ENCODE results near the gene MCCD1.

The MCCD1 gene

DNA sequence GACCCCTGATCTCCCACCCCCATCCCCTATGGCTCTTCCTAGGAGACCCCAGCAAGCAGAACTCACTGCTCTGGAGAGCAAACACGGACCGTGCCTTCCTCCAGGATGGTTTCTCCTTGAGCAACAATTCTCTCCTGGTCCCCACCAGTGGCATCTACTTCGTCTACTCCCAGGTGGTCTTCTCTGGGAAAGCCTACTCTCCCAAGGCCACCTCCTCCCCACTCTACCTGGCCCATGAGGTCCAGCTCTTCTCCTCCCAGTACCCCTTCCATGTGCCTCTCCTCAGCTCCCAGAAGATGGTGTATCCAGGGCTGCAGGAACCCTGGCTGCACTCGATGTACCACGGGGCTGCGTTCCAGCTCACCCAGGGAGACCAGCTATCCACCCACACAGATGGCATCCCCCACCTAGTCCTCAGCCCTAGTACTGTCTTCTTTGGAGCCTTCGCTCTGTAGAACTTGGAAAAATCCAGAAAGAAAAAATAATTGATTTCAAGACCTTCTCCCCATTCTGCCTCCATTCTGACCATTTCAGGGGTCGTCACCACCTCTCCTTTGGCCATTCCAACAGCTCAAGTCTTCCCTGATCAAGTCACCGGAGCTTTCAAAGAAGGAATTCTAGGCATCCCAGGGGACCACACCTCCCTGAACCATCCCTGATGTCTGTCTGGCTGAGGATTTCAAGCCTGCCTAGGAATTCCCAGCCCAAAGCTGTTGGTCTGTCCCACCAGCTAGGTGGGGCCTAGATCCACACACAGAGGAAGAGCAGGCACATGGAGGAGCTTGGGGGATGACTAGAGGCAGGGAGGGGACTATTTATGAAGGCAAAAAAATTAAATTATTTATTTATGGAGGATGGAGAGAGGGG lies 44.7 kb downstream of the MCCD1 start:
- DNase-seq: no peak

DNA sequence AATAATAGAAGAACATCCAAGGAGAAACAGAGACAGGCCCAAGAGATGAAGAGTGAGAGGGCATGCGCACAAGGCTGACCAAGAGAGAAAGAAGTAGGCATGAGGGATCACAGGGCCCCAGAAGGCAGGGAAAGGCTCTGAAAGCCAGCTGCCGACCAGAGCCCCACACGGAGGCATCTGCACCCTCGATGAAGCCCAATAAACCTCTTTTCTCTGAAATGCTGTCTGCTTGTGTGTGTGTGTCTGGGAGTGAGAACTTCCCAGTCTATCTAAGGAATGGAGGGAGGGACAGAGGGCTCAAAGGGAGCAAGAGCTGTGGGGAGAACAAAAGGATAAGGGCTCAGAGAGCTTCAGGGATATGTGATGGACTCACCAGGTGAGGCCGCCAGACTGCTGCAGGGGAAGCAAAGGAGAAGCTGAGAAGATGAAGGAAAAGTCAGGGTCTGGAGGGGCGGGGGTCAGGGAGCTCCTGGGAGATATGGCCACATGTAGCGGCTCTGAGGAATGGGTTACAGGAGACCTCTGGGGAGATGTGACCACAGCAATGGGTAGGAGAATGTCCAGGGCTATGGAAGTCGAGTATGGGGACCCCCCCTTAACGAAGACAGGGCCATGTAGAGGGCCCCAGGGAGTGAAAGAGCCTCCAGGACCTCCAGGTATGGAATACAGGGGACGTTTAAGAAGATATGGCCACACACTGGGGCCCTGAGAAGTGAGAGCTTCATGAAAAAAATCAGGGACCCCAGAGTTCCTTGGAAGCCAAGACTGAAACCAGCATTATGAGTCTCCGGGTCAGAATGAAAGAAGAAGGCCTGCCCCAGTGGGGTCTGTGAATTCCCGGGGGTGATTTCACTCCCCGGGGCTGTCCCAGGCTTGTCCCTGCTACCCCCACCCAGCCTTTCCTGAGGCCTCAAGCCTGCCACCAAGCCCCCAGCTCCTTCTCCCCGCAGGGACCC lies 45.6 kb downstream of the MCCD1 start:
- DNase-seq: peak; percentile 67 to 83 (median 82)

DNA sequence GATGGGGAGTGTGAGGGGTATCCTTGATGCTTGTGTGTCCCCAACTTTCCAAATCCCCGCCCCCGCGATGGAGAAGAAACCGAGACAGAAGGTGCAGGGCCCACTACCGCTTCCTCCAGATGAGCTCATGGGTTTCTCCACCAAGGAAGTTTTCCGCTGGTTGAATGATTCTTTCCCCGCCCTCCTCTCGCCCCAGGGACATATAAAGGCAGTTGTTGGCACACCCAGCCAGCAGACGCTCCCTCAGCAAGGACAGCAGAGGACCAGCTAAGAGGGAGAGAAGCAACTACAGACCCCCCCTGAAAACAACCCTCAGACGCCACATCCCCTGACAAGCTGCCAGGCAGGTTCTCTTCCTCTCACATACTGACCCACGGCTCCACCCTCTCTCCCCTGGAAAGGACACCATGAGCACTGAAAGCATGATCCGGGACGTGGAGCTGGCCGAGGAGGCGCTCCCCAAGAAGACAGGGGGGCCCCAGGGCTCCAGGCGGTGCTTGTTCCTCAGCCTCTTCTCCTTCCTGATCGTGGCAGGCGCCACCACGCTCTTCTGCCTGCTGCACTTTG lies 46.7 kb downstream of the MCCD1 start, which contains the start of gene TNF:
TNF (plus strand) TSS at position 231 of the 567 bp plus-strand sequence; CDS start at position 408, 177 bp downstream.
- DNase-seq: peak; percentile 97 to 99 (median 98)

DNA sequence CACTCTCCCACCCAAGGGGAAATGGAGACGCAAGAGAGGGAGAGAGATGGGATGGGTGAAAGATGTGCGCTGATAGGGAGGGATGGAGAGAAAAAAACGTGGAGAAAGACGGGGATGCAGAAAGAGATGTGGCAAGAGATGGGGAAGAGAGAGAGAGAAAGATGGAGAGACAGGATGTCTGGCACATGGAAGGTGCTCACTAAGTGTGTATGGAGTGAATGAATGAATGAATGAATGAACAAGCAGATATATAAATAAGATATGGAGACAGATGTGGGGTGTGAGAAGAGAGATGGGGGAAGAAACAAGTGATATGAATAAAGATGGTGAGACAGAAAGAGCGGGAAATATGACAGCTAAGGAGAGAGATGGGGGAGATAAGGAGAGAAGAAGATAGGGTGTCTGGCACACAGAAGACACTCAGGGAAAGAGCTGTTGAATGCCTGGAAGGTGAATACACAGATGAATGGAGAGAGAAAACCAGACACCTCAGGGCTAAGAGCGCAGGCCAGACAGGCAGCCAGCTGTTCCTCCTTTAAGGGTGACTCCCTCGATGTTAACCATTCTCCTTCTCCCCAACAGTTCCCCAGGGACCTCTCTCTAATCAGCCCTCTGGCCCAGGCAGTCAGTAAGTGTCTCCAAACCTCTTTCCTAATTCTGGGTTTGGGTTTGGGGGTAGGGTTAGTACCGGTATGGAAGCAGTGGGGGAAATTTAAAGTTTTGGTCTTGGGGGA lies 47.4 kb downstream of the MCCD1 start:
- DNase-seq: peak; percentile 78 to 92 (median 79)

DNA sequence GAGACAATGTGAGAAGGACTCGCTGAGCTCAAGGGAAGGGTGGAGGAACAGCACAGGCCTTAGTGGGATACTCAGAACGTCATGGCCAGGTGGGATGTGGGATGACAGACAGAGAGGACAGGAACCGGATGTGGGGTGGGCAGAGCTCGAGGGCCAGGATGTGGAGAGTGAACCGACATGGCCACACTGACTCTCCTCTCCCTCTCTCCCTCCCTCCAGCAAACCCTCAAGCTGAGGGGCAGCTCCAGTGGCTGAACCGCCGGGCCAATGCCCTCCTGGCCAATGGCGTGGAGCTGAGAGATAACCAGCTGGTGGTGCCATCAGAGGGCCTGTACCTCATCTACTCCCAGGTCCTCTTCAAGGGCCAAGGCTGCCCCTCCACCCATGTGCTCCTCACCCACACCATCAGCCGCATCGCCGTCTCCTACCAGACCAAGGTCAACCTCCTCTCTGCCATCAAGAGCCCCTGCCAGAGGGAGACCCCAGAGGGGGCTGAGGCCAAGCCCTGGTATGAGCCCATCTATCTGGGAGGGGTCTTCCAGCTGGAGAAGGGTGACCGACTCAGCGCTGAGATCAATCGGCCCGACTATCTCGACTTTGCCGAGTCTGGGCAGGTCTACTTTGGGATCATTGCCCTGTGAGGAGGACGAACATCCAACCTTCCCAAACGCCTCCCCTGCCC lies 48.3 kb downstream of the MCCD1 start:
- peak; percentile 87 to 97 (median 93) for DNase-seq

DNA sequence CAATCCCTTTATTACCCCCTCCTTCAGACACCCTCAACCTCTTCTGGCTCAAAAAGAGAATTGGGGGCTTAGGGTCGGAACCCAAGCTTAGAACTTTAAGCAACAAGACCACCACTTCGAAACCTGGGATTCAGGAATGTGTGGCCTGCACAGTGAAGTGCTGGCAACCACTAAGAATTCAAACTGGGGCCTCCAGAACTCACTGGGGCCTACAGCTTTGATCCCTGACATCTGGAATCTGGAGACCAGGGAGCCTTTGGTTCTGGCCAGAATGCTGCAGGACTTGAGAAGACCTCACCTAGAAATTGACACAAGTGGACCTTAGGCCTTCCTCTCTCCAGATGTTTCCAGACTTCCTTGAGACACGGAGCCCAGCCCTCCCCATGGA lies 48.8 kb downstream of the MCCD1 start:
- peak in 2 of 3 donors; percentile 75 to 95 for DNase-seq

DNA sequence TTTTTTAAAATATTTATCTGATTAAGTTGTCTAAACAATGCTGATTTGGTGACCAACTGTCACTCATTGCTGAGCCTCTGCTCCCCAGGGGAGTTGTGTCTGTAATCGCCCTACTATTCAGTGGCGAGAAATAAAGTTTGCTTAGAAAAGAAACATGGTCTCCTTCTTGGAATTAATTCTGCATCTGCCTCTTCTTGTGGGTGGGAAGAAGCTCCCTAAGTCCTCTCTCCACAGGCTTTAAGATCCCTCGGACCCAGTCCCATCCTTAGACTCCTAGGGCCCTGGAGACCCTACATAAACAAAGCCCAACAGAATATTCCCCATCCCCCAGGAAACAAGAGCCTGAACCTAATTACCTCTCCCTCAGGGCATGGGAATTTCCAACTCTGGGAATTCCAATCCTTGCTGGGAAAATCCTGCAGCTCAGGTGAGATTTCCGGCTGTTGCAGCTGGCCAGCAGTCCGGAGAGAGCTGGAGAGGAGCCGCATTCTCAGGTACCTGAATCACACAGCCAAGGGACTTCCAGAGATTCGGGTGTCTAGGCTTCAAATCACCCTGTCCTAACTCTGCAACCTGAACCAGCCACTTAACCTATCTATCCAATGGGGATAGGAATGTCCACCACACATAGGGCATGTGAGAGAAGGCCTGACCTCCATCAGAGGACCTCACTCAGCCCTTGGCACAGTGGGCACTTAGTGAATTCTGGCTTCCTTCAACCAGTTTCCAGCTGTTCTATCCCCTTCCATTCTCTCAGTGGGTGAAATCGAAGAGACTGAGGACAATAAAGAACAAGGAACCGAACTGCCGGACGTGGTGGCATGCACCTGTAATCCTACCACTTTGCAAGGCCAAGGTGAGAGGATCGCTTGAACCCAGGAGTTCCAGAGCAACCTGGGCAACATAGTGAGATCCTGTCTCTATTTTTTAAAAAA lies 49.7 kb downstream of the MCCD1 start:
- DNase-seq: peak; percentile 75 to 89 (median 82)

DNA sequence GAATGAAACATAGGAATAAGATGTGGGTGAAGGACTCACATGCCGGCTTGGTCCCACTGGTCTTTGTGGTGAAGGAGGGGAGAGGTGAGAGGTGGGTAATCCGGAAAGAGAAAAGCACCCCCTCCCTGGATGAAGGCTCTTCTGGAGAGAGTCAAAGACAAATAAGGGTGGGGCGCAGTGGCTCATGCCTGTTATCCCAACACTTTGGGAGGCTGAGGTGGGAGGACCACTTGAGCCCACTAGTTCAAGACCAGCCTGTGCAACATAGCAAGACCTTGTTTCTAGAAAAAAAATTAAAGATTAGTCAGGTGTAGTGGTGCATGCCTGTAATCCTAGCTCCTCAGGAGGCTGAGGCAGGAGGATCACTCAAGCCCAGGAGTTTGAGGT lies 50.4 kb downstream of the MCCD1 start:
- DNase-seq: peak in 2 of 3 donors; percentile 68
